Right forelimb (tissue), 1 donor: ENCODE measurements around the gene KCNMA1.
"Not testable (repeated sequence)": the region's sequence is repeated elsewhere in the genome, so short reads cannot be mapped to it uniquely, and the experiment has no call there.

ENCODE experiments used
- DNase-seq: peaks from one replicate; pipeline ENCODE4 v3.0.0-alpha.2; 2018

The KCNMA1 gene

GRCh38 chr10:77357185-77357584 is 280.4 kb downstream of the KCNMA1 start:
- no peak for DNase-seq

- DNase-seq: no peak
These were observed 281.8 kb downstream of the KCNMA1 start for GRCh38 chr10:77355844-77356243.

GRCh38 chr10:77351386-77351785 is 286.2 kb downstream of the KCNMA1 start:
- no peak for DNase-seq

DNA sequence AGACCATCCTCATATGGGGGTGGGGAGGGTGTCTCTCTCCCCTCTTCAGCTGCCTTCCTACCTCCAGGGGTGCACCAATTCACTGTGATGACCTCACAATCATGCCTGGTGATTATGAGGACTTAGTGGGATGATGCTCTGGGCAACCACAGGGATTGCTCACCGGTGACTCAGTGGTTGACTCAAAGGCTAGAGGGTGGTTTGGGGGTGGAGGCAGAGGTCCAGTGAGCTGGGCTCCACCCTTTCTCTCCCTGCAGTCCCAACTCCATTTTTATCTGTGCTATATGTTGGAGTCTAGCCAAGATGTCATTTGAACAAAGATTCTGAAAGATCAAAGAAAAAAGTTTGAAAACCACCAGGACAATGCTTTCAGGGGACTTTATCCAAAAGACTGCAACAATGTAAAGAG is 286.9 kb downstream of the KCNMA1 start:
- no peak for DNase-seq

DNA sequence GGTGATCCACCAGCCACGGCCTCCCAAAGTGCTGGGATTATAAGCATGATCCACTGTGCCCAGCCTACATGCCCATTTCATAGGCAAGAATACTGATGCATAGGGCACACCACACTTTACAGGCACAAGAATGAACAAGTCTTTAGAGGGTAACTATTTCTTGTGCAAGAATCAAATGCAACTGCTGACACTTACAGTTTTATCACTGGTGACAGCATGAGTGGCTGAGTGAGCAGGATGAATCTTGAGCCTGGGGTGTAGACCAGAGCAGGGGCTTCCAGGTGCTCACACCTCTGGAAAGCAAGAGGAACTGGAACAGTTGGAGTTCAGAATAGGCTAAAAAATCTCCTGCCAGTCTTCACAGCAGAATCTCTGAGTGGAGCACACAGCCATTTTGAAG is 287.5 kb downstream of the KCNMA1 start:
- no peak for DNase-seq

DNA sequence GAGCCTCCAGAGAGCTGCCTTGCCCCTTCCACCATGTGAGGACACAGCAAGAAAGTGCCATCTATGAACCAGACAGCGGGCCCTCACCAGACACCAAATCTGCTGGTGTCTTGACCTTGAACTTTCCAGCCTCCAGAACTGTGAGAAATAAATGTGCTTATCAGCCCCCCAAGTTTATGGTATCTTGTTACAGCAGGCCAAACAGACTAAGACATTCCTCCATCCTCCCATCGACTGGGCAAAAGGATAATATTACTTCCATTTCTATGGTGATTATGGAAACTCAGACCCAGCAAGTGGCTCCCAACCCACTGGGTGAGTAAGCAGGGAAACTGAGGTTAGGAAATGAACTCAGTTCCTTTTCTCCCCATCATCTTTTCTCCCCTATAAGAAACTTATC is 288.4 kb downstream of the KCNMA1 start:
- DNase-seq: no peak

DNA sequence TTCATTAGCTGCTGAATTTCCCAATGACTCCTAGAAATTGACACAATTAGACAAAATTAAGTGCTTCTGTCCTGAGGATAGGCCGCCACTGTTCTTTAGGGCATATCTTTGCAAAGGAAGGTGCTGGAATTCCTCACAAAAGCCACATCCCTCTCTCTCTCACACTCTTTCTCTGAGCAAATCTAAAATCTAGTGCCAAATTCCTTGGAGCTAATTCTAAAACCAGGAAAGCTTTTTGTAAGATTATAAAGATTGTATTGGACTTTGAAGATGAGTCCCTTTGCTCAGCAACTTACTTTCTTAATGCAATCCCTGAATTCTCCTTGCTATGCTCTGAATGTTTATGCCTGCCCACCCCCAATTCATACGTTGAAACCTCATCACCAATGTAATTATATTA is 288.9 kb downstream of the KCNMA1 start:
- no peak for DNase-seq

- DNase-seq: no peak
These were observed 289.5 kb downstream of the KCNMA1 start for GRCh38 chr10:77348082-77348481.

DNA sequence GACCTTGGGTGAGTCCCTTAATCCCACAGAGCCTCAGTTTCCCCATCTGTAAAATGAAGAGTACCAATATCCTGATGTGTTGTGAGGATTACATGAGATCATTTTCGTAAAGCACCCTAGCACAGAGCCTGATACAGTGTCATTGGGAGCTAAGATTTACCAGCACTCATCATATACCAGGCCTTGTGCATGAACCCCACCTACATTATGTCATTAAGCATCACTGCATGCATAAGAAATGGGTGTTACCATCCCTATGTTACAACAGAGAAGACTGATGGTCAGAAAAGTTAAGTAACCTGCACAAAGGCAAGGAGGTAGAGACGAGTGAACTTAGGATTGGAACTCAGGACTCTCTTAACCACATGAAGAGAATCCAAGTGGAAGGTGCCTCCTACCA is 290.6 kb downstream of the KCNMA1 start:
- DNase-seq: no peak

DNA sequence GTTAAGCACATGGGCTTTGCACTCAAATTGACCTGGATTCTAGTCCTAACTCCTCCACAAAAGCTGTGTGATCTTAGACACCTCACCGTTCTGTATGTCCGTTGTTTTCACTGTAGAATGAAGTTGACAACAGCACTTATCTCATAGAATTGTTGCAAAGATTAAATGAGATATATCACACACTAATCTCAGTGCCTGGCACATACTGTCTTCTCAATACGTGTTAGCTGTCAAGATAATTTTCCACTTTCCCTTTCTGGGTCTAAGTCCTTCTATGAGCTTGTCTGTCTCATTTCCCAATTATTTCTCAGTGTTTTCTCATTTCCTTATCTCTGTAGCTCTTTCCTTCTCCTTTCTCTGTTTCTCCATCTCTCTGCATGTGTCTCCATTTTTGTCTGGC is 296.6 kb downstream of the KCNMA1 start:
- DNase-seq: no peak

GRCh38 chr10:77339872-77340271 is 297.7 kb downstream of the KCNMA1 start:
- not testable (repeated sequence) for DNase-seq

- no peak for DNase-seq
These were observed 298.4 kb downstream of the KCNMA1 start for GRCh38 chr10:77339166-77339565.

DNA sequence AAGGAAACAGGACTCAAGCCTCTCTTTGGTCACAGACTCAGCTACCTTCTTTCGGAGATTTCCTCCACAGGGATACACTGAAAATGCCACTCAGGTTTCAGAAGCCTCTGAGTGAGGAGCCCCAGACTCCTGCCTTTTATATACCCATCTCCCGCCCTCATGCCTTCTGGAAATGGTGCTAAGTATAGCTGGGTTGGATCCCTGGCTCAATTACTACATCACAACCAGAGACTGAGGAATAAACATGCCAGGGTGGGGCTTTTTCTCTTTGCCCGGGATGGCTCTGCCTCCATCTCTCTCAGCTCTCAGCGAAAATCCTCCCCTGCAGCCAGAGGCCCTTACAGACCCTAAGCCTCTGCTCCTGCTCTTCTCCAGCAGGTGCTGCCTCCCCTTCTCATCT is 299.5 kb downstream of the KCNMA1 start:
- DNase-seq: no peak

DNA sequence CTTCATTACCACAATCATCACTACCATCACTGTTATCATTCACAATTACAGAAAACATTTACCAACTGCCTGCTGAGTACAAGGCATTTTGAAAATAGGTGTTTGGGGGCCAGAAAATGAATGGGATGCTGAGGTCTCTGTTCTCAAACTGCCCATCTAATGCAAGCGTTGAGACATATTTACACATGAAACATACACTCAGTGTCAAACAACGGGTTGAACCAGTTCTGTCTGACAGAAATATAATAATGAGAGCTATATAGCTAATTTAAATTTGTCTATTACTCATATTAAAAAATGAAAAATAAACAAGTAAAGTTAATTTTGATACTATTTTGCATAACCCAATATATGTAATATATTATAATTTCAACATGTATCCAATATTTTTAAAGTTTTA is 303.1 kb downstream of the KCNMA1 start:
- DNase-seq: no peak

GRCh38 chr10:77333610-77334340 is 303.8 kb downstream of the KCNMA1 start:
- no peak for DNase-seq

DNA sequence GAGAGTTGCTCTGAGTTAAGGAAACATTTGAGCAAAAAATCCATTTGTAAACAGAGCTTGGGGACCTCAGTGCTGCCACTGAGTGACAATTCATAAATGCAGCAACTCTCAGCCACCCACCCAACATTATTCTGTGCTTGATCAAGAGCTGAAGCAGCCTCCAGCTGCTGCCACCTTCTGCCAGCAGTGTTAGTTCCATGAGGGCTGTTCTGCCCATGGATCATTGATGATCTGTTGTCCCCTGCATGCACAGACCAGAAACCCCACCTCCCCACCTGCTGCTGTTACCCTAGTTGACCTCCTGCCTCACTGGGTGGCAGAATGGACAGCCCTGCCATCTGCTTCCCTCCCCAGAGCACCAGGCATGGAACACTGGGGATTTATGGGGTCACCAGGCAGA is 305.4 kb downstream of the KCNMA1 start:
- no peak for DNase-seq

GRCh38 chr10:77328272-77328816 is 309.3 kb downstream of the KCNMA1 start:
- DNase-seq: peak; percentile 59

- no peak for DNase-seq
These were observed 312.4 kb downstream of the KCNMA1 start for GRCh38 chr10:77325233-77325537.

- DNase-seq: no peak
These were observed 315.8 kb downstream of the KCNMA1 start for GRCh38 chr10:77321838-77322237.

DNA sequence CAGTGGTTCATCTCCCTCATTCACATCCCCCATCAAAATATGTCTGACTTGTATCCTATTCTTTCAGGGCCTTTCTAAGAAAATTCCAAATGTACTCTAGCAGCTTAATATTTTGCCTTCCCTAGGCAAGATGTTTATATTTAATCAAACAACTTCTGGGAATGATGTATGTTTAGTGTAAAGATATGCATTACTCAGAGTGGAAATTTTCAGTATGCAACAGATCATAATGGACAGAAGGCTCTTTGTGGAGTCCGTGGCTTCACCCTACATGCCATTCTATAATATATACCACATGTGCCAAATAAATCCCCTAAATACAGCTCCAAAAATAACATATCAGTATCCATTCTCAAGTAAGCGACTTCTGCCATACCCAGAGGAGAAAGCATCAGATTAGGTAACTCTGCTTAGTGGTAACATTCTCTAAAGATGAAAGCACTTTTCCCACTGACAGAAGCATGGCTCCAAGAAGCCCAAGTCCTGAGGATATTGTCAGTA is 316.6 kb downstream of the KCNMA1 start:
- no peak for DNase-seq

GRCh38 chr10:77319557-77319956 is 318.1 kb downstream of the KCNMA1 start:
- no peak for DNase-seq

- DNase-seq: no peak
These were observed 318.9 kb downstream of the KCNMA1 start for GRCh38 chr10:77318739-77319138.

- no peak for DNase-seq
These were observed 320.4 kb downstream of the KCNMA1 start for GRCh38 chr10:77317221-77317620.

DNA sequence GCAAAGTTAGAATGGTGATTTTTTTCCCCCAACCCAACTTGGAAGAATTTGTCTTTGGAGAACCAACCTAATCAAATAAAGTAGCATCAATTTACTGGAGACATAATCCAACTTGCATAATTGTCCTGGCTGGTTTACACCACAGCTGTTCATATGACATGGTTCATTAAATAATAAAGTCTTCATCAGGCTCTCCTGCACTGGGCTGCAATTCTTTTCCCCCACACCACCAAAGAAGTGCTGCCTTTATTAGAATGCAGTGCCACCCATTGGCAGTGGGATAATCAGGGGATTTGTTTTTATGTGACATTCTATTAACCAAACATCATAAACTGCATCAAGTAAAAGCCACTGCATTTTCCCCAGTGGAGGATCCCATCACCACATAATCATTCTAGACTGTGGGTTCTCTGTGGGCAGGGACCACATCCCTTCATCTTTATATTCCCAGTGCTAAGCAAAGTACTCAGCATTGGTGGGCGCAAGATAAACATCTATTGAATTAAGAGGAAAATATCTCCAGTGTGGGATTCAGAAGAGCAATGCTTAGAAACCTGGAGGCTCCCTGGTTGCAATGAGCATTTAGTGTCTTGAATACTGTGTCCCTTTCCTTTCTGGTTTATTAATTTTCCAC is 322.0 kb downstream of the KCNMA1 start:
- no peak for DNase-seq
